K562 (cell line): Measurements from ENCODE around the gene LTN1. TPM values are rescaled to one million over a fixed set of nuclear protein-coding genes. Genes with fewer than 3 reads are reported as not detected.

Experiments
- ATAC-seq: fragments of 200-7000 bp; cut with Tn5 transposase; 3 replicates; pipeline ENCODE4 v1.9.1; 2020; ENCODE audit warnings: moderate library complexity
- BruUV-seq: library from RNA; stranded (reverse); fragments of 400-500 nt; replicated peaks from 2 replicates; lab custom pipeline; 2021; lab: Mats Ljungman, UMichigan
- CTCF ChIA-PET: fragments of 300-600 bp; formaldehyde crosslinking; extraction: SDS; loops from one replicate; lab custom pipeline; 2021; ENCODE audit warnings: low intra/inter-chr PET ratio; lab: Yijun Ruan, JAX
- POLR2A ChIA-PET: fragments of 300-600, 350-650 bp; sonication (Branson Sonifier 250); formaldehyde crosslinking; extraction: SDS; loops from one replicate; lab custom pipeline; 2021; ENCODE audit warnings: antibody characterized with exemption, inconsistent platforms; lab: Yijun Ruan, JAX
- DNase-seq, 4 experiments: peaks; one replicate each; pipeline versions ENCODE4 v3.0.0 to v3.0.0-alpha.2; 2011 to 2018; ENCODE audit warnings: low spot score in 3 of 4, mixed read lengths in 3 of 4; ENCODE audit errors: extremely low read depth in 1 of 4
- FAIRE-seq: peaks from 2 replicates; lab custom pipeline; 2011; peaks lifted over from hg19 to GRCh38; lab: Jason Lieb, UNC
- H2AFZ ChIP-seq: 2 replicates; pipeline ENCODE4 v1.6.0; 2011; ENCODE audit warnings: low read depth, low read length, control low read depth, inconsistent platforms
- H3K27ac ChIP-seq: fragments of 200-600 bp; 3 replicates; pipeline ENCODE4 v1.8.0; 2011; ENCODE audit warnings: low read depth, mild to moderate bottlenecking, control low read depth, inconsistent platforms, low read length, moderate library complexity, mixed read lengths; ENCODE audit errors: extremely low read depth
- H3K27me3 ChIP-seq, 2 experiments: fragments of 300-600 bp in 1 of 2; 2 replicates in 1 of 2; 3 replicates in 1 of 2; pipeline versions ENCODE4 v1.6.0 to v1.8.0; 2011; ENCODE audit warnings: inconsistent platforms in 2 of 2, low read length in 2 of 2, mild to moderate bottlenecking in 1 of 2, mixed read lengths in 1 of 2, moderate library complexity in 1 of 2; ENCODE audit not compliant: control insufficient read depth in 2 of 2, insufficient read depth in 2 of 2
- H3K36me3 ChIP-seq: fragments of 300-600 bp; 3 replicates; pipeline ENCODE4 v1.8.0; 2011; ENCODE audit warnings: mild to moderate bottlenecking, low read length, inconsistent platforms; ENCODE audit not compliant: control insufficient read depth, insufficient read depth
- H3K4me1 ChIP-seq, 2 experiments: fragments of 200-600 bp in 1 of 2; replicated peaks in 1 of 2; 2 replicates in 1 of 2; 3 replicates in 1 of 2; pipeline versions ENCODE4 v1.5.1 to v1.8.0; 2011; ENCODE audit warnings: inconsistent platforms in 2 of 2, low read length in 2 of 2, mild to moderate bottlenecking in 1 of 2, mixed read lengths in 1 of 2, moderate library complexity in 1 of 2; ENCODE audit not compliant: control insufficient read depth in 2 of 2, insufficient read depth in 2 of 2
- H3K4me2 ChIP-seq: 2 replicates; pipeline ENCODE4 v1.6.1; 2011; ENCODE audit warnings: low read length, control low read depth, inconsistent platforms, mixed read lengths; ENCODE audit not compliant: insufficient read depth
- H3K4me3 ChIP-seq: fragments of 200-600 bp; sonication (generic), shearing (Covaris generic); 2 replicates; pipeline ENCODE4 v1.5.1; 2016; ENCODE audit warnings: control low read depth, inconsistent platforms
- H3K79me2 ChIP-seq: fragments of 200-600 bp; 3 replicates; pipeline ENCODE4 v1.8.0; 2011; ENCODE audit warnings: low read length, inconsistent platforms; ENCODE audit not compliant: control insufficient read depth, insufficient read depth
- H3K9ac ChIP-seq, 2 experiments: 2 replicates each; pipeline versions ENCODE4 v1.6.0 to v1.6.1; 2011; ENCODE audit warnings: low read depth in 2 of 2, low read length in 2 of 2, control low read depth in 1 of 2, inconsistent platforms in 1 of 2, mild to moderate bottlenecking in 1 of 2, mixed read lengths in 1 of 2; ENCODE audit not compliant: insufficient read depth in 1 of 2
- H3K9me1 ChIP-seq: one replicate; pipeline ENCODE4 v1.6.0; 2011; ENCODE audit warnings: inconsistent platforms, mild to moderate bottlenecking, low read length, moderate library complexity; ENCODE audit not compliant: control insufficient read depth, insufficient read depth
- H3K9me3 ChIP-seq: replicated peaks from 2 replicates; pipeline ENCODE4 v1.5.1; 2011; ENCODE audit warnings: low read depth, low read length, inconsistent platforms; ENCODE audit not compliant: control insufficient read depth, insufficient read depth
- H4K20me1 ChIP-seq: replicated peaks from 2 replicates; pipeline ENCODE4 v1.6.1; 2011; ENCODE audit warnings: low read length, inconsistent platforms, mixed read lengths; ENCODE audit not compliant: control insufficient read depth, insufficient read depth
- MGA ChIP-seq: fragments of 450-650 bp; IDR thresholded peaks from 2 replicates; pipeline ENCODE4 v1.6.1; 2016; ENCODE audit warnings: mild to moderate bottlenecking, moderate library complexity
- MTA3 ChIP-seq: fragments of 450-650 bp; formaldehyde crosslinking; IDR thresholded peaks from 2 replicates; pipeline ENCODE4 v1.6.1; 2017; ENCODE audit warnings: mild to moderate bottlenecking, borderline replicate concordance
- PHF8 ChIP-seq: fragments of 200-600 bp; sonication (generic); IDR thresholded peaks from 2 replicates; pipeline ENCODE4 v1.6.1; 2012; ENCODE audit warnings: mixed run types, mild to moderate bottlenecking, inconsistent platforms, low read length, moderate library complexity, borderline replicate concordance
- TEAD1 ChIP-seq, 2 experiments: fragments of 450-650 bp in 1 of 2; sonication (generic) in 1 of 2; formaldehyde crosslinking; IDR thresholded peaks; 2 replicates each; pipeline versions ENCODE4 v1.4.0 to v1.8.0; 2020 to 2022; ENCODE audit warnings: mild to moderate bottlenecking in 2 of 2, missing genetic modification reagents in 1 of 2
- ZNF316 ChIP-seq: fragments of 450-650 bp; IDR thresholded peaks from 2 replicates; pipeline ENCODE4 v1.6.1; 2016
- WGBS: fragments of 100-300 bp; shearing (Covaris generic); methylation state at CpG from one replicate; pipeline ENCODE4 v1.1.6; 2016; ENCODE audit warnings: low coverage, mixed read lengths; ENCODE audit not compliant: insufficient coverage; ENCODE audit errors: missing lambda C conversion rate; 5-methylcytosine and 5-hydroxymethylcytosine counted together
- in situ Hi-C: fragments of 300-500 bp; cut with MboI; formaldehyde crosslinking; loops from 4 replicates; pipeline ENCODE4 v1.15.0; 2018; ENCODE audit warnings: inconsistent platforms, mixed read lengths
- intact Hi-C: fragments of 100-400 bp; cut with micrococcal nuclease; formaldehyde crosslinking; loops from 2 replicates; pipeline ENCODE4 v1.14.2; 2022
- polyA plus RNA-seq, 8 experiments: library from polyadenylated mRNA; depleted of rRNA in 4 of 8; stranded (reverse) in 5 of 8; unstranded in 3 of 8; fragments of >200 nt; fragmentation: Nextera tagmentation in 2 of 8; fragmentation: Illumina TruSeq in 1 of 8; extraction: Ambion mirVana in 2 of 8; extraction: Trizol in 1 of 8; gene quantifications; 2 replicates each; pipeline versions ENCODE4 v1.2.1 to v1.2.3, GENCODE V29; 2011 to 2014; ENCODE audit warnings: inconsistent platforms in 1 of 8, missing spikeins in 1 of 8
- total RNA-seq, 7 experiments: library from RNA; depleted of rRNA in 6 of 7; stranded (reverse); fragments of >200 nt in 6 of 7; fragmentation: Illumina TruSeq in 2 of 7; extraction: Trizol in 2 of 7; gene quantifications; 2 replicates each; pipeline versions ENCODE4 v1.2.1 to v1.2.3, GENCODE V29; 2011 to 2021; ENCODE audit warnings: low replicate concordance in 1 of 7

The LTN1 gene
- total and polyA plus RNA-seq, 9 of the 15 experiments (the other 6 are each of a cell fraction or from before 2014, with no cell fraction given): 15.7 to 49.6 (median 28.7) TPM

GRCh38 chr21:28943631-28944030, 49.0 kb downstream of the LTN1 start:
- FAIRE-seq (no peak), ATAC-seq (no peak), DNase-seq (no peak)
- Histone ChIP-seq H3K9me1 (no peaks in the 10 kb centered on the region), H3K36me3 (peaks cover 88% of the 10 kb centered on the region), H3K4me2 (no peak overlapping the region), H3K4me1 (no peaks in the 10 kb centered on the region), H2AFZ (no peak overlapping the region), H3K9ac (no peak overlapping the region), H3K4me3 (no peak overlapping the region), H3K79me2 (no peaks in the 10 kb centered on the region), H3K9me3 (no peaks in the 10 kb centered on the region), H3K27me3 (no peaks in the 10 kb centered on the region), H4K20me1 (no peaks in the 10 kb centered on the region), H3K27ac (no peak overlapping the region)
- intact Hi-C loops: loop anchor here (5.0 kb wide), 1 partner anchor 426 kb away; no protein-coding TSS in a partner anchor
- in situ Hi-C loops: no loop called here
- POLR2A ChIA-PET: interaction anchor here (0.7 kb wide), 2 partner anchors 56 to 71 kb away, joined by 4 to 5 read pairs; no protein-coding TSS in a partner anchor
- no TSS peak for BruUV-seq
- 80% methylated on average over 2 of the region's 2 CpGs for WGBS
- TF ChIP-seq MTA3: no peak
- TF ChIP-seq ZNF316: no peak
- no peak for TF ChIP-seq TEAD1 (CRISPR knock-in tag; IDR thresholded peaks at IDR 0.05)
- TF ChIP-seq MGA: no peak
- TF ChIP-seq PHF8: no peak
- CTCF ChIA-PET: no interaction called here
